Islet precursor cell (in vitro differentiated cells): Measurements from ENCODE around the gene RIT2.

ENCODE experiments used
- DNase-seq: peaks from one replicate; pipeline ENCODE4 v3.0.0-alpha.2; 2018

Gene RIT2

DNA sequence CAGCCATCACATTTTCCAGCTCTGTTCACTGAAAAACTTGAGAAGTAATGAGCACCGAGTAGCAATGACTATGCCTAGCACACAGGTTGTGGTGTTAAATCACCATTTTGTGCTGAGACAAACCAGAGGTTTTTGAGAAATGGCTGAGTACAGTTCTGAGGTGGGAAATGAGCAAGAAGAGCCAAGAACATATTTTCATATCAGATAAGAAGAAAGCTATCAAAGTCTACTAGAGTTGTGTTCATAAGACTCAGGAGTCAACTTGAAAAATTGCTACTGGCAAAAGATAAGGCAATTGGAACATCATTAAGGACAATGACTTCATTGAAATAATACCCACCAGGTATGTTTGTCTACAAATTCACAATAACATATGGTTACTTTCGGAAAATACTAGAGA lies 108.1 kb downstream of the RIT2 start:
- no peak for DNase-seq

DNA sequence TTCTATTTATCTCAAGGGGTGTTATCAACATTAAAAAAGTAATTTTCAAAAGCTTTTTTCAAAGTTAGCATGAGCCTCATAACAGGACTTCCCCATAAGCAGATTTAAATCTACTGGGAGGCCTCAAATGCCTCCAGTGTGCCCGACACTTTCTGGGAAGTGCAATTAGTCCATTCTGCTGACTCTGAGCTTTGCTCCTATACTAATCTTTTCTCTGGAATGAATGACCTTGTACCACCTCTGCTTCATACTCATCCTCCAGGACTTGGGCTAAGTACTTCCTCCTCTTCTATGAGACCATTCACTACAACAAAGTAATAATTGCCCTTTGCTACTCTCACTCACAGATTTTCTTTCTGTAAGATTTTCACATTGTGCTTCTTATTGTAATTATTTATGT lies 111.1 kb downstream of the RIT2 start:
- DNase-seq = no peak

DNA sequence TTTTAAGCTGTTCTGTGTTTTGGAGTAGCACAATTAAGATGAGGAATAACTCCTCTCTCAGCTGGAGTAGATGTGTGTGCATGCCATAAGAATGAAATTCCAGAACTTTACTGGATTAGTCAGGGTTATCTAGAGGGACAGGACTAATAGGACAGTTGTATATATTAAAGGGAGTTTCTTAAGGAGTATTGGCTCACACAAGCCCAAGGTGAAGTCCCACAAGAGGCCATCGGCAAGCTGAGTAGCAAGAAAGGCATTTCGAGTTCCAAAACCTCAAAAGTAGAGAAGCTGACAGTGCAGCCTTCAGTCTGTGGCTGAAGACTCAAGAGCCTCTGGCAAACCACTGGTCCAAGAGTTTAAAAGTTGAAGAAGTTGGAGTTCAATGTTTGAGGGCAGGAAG lies 113.7 kb downstream of the RIT2 start:
- no peak for DNase-seq

DNA sequence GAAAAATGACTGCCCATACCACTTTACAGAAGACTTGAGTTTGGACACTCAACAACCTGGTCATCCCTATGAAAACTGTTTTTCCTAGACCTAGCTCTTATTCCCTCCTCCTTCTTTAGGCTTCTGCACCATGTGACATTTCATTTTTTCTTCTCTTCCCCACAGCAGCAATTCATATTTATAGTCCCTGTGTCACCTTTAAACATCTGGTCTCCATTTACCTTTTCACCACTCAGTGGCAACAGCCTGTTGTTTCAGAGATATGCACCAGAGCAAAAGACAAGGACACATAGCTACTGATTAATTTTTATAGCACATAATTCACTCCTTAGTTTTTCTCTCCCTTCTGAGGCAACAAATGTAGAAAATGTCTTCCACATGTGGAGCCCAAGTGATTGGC lies 118.7 kb downstream of the RIT2 start:
- DNase-seq = no peak

DNA sequence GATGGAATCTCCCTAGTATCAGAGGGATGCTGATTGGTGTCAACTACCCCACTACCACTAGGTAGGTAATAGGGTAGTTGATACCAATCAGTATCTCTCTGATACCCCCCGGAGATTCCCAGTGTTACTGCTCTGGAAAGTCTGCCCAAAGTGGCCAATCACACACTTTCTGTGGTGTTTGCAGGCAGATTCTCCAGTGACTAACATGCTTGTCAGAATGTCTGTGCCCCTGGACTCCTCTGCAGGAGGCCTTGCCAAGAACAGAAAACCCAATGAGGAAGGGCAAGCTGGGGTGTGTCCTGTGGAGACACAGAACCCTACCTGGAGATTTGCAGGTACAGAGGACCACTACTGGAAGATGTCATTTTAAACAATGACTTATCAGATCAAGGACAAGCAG lies 135.1 kb downstream of the RIT2 start:
- no peak for DNase-seq

DNA sequence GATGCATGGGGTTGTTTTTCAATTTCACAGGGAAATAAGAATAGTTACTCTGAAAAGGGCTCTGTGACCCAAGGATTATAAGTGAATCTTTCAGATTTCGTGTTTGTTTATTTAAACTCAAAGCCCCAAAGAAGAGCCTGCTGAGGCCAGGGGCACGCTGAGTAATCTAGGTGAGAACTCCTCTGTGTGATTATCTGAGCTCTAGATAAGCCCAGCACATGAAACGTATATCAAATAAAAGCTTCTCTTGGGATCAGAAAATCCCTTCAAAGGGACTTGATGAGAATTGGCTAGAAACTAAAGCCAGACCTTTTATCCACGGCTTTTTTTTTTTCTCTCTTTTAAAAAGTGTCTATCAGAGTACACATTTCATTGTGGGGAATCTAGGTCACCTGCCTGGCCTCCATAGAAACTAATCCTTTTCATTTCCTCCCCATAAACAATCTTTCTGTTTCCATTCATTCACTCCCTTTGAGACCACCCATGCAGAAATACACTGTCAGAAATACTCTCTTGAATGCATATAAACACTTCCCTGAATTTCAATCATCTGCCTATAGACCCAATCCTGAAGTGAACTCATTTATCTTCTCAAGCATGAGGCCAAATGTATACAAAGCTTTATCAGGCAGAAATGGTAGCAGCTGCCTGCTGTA lies 137.4 kb downstream of the RIT2 start:
- no peak for DNase-seq

DNA sequence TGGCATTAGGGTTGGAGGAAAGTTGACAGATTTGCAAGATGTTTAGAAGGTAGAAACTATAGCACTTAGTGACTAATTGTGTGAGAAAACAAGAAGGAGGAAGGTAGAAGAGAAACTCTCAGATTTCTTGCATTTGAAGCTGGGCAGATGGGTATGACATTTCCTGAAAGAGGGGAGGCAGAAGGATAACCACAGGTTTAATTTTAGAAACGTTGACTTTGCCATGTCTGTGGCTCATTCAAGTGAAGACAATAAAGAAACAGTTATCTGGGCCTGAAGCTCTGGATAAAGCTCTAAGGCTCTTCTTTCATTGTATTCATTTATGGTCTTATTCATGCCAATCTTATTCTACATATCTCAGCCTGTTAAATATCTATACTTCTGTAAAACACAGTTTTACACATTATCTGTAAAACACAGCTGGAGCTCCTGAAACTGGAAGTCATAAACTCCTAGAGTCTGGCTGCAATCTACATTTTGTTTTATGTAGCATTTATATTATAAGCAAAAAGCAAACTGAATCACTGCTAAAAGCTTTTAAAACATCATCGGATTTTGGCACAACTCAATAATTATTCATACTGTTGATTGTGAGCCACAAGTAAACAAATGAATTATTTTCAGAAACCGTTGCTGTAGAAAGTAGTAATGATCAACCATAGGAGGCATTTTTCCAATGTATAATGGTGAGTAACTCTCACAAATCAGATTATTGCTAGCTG lies 138.5 kb downstream of the RIT2 start:
- no peak for DNase-seq

DNA sequence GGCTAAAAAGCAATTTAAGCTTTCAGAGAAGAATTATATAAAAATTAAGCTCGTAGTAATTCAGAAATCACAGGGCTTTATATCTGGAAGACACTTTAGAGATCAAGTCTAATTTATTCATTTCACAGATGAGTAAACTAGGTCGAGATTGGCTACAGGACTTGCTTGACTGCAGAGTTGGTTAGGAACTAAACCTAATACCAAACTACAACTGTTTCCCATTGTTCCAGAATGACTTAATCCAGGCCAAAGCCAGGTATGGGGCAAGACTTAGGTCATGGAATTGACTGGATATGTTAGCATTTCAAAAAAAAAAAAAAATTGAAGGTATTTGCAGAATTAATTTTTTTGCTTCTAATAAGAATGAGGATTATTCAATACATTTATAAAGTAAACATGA lies 146.1 kb downstream of the RIT2 start:
- DNase-seq = no peak

DNA sequence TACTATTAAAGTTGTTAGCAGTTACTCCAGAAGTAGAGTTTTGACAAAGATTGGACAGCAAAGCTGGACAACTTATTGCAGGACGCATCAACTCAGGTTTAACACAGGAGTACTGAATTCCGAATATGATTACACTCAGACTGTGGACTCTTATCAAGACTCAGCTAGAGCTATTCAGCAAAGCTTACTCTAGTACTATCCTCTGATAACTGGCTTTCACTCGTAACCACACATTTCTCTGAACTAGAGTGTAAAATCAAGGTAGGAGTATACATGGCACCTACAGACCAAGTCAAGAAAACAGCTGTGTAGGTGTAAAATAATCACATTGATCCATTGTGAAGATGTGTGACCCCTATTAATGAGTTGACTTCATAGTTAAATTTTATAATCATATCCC lies 154.2 kb downstream of the RIT2 start:
- no peak for DNase-seq

DNA sequence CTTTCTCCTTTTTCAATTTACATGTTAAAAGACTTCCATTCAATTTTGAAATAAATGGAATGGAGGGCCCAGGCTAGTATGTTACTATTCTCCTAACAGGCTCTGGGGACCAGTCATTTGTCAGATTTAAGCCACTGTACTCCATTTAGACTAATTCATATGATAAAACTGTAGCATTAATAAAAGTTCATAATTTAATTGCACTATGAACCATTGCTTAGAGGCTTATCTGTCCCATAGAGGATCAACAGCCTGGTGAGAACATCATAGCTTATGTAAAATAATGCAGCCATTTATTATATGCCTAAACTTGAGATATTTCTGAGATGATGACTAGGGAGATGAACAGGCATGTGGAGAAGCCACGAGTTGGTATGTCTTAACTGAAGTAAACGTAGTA lies 156.0 kb downstream of the RIT2 start:
- no peak for DNase-seq

DNA sequence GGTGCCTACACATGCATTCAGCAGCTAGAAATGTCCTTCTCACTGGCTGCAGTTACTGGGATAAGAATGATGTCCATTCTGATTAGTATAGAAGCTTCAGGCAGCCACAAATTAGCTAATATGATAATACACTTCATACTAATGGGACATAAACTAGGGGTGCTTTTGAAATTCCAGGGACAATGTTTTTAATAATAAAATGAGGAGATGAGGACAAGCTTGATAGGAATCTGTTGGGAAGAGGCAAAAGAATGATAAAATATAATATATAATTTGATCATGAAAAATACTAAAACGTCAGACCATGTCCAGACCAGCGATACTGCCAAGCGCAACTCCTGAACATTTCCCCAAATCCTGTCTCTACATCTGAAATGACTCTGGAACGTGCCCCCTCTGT lies 157.1 kb downstream of the RIT2 start:
- no peak for DNase-seq

DNA sequence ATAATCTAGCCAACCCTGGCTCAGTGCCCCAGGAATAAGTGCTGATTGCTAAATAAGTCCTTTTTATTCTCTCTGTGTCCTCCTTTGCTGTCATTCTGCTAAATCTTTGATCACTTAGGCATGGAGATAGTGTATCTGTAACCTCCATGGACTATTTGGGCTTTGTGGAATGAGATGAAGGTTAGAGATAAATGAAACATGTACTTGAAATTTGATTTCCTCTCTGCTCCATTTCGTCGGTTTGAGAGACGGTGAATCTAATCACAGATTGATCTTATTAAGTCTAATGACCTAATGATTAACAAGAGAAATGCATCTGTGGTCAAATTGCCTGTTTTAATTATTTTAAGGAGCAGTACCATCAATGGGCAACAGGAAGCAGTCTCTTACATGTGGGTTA lies 159.2 kb downstream of the RIT2 start:
- no peak for DNase-seq

DNA sequence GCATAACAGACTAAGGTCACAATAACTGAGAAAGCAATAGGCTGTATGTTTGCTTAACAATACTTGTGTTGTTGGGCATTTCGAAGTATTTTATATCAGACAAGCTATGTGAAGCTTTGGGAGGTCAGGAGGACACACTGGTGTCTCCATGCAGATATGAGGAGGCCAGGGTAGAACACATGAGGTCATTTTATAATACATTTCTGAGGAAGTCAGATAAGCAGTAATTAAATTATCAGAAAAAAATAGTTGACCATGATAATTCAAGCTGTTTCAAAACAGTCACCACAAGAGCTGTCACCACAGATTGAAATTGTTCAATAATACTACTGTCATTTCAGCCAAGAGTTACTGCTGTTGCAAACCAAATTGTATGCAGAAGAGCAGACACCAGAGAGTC lies 160.6 kb downstream of the RIT2 start:
- no peak for DNase-seq

DNA sequence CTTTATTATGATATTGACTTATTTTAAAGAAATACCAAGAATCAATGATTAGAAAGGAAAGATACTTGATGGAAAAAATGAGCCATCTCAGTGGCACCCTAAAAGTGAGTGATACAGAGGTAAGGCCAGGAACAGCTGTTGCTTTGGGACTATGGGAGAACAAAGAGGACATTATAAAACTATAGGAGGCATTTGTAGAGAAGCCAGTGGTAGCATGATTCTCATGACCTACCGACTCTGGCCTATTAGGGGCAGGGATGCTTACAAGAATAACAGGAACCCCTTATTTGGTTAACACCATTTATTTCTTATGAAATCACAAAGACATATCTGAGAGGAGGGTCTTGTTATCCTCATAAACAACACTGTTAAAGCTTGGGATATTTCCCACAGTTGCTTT lies 162.2 kb downstream of the RIT2 start:
- DNase-seq = no peak

DNA sequence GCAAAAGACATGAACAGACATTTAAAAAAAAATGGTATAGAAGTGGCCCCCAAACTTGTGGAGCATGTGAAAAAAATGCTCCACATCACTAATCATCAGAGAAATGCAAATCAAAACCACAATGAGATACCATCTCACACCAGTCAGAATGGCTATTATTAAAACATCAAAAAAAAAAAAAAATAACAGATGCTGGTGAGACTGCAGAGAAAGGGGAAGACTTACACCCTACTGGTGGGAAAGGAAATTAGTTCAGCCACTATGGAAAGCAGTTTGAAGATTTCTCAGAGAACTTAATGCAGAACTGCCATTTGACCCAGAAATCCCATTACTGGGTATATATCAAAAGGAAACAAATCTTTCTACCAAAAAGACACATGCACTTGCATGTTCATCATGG lies 164.8 kb downstream of the RIT2 start:
- DNase-seq = no peak

DNA sequence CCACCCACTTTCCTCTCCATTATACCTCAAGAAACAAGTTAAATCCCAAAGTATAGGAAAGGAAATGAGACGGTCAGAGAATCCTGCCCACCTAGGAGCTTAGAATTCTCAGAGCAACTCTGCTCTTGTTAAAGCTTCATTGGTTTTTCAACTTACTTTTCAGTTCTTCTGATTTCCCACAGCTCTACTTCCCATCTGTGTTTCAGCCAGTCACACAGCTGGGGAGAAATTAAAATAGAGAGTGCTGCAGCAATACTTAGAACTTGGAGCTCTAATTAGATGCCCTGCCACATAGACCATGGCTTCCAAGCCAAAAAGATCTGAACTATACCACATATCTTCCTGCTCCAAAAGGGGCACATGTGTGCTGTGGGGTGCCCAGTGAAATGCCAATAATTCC lies 166.7 kb downstream of the RIT2 start:
- no peak for DNase-seq

DNA sequence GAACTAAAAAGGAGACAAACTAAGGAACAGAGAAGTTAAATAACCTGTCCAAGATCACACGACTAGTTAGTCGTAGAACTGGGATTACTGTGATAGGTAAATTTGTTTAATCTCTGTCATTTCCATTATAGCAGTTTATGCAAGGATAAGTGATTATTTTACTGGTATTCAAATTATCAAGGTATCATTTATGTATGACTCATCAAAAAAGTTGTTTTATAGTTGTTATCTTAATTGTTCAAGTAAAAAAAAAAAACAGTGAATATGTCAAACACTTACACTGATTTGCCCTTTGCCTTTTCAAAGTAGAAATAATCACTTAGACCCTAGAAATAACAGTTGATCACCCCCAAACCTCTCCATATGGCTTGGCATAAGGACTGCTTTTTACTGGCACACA lies 173.6 kb downstream of the RIT2 start:
- no peak for DNase-seq

DNA sequence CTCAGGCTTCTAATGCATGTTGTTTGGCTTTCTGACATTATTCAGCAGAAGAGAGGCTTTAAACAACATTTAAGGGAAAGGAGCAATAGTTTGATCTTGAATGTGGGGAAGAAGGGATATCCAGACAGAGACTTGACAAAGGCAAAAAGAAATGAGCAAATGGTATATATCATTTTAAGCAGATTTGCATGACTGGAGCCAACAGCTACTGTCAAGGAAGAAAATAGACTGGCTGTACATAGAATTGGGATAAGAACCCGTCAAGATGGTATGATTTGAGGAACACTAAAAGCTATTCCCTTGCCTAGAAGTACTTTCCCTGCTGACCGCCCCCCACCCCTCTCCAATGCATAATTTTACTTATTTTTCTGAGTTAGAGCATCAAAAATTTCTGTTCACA lies 174.5 kb downstream of the RIT2 start:
- no peak for DNase-seq

DNA sequence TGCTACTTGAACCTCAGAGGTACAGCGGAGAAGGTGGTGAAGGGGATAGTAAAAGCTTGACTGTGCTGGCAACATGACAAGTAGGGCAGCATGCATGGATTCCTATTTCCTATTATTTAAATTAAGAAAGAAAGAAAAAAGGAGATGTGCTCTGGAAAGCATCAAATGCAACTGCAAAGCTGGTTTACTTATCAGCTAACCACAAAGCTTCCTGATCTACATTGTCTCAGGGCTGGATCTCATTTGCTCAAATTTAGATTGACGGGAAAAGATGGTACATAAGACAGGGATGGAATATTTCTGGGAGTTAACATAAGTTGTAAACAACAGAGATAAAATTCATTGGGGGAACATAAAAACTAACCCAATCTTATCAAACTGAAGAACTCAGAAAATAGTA lies 178.0 kb downstream of the RIT2 start:
- no peak for DNase-seq

DNA sequence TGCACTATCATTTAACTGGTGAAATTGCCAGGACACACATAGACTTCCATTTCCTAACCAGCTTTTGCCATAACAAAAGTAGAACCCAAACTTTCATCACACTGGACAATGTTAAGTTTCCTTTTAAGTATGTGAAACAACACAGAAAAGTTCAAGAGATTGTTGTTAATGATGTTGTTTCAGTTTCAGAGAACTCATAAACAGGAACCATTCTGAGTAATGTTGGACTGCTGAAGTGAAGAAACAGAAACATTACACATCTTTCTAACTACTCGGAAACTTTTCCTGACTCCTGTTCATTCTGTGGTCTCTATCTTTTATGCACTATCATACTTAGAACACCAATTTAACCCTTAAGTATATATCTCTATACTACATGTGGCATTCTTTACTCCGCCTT lies 179.2 kb downstream of the RIT2 start:
- no peak for DNase-seq

DNA sequence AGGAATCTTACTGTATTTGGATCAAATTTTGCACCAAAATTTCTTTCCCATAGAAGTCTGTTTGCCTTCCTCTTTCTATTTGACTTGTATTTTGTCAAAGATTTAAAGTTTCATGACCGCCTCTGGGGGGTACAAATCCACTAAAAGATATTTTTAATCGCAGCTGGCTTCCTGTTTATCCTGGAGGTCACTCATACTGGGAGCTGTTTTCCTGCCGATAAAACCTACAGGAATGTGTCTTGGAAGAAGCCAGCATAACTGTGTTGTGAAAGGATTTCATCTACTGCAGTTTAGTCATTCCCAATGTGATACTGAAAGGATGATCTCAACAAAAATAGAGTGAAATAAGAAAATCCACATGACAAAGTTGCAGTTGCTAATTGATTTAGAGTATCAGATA lies 184.0 kb downstream of the RIT2 start:
- DNase-seq = no peak

DNA sequence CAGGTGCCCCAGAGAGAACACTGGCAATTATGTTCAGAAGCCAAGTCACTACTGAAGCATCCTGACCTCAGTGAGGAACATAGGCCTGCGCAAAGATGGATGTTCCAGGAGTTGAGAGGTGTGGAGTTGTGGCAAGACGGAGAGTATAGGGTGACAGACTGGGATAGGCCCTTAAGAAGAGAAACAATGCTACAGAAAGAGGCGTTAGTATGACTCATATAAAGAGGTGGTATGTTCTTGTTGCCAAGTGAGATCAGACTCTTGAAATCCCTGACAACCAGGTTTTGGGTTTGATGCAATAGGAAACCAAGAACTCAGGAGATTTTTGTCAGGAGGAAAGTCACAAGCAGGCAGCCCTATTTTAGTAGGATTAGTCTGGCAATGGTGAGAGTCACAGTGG lies 185.6 kb downstream of the RIT2 start:
- no peak for DNase-seq

DNA sequence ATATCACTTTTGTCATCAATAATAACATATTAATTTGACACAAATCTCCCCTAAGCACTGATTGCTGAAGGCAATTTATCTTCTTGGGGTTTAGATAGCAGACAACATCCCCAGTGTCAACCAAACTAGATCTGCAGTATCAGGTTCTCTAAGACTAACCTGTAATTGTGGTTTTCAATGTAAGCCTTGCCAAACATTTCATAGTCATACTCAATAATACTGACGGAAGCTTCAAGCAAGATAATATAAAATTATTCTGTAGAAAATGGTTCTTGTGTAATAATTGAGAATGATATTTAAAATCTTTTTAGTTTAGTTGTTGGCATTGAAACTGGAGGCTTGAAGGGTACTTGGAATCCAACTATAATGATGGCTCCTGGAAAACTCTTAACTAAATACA lies 186.3 kb downstream of the RIT2 start:
- no peak for DNase-seq

DNA sequence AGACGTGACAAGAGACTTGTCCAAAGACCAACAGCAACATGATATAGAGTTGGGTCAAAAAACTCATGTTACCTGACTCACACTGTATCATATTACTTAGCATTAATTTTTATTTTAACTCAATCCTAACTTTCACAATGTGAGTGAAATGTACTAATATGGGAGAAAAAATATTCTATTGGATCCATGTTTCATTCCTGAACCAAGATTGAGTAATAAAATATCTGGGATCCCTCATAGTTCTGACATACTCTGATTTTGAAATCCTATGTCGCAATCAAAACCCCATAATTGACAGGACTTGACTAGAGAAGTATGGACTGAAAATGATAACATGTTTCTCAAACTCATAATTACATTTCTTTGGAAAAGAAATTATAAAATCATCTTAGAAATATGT lies 190.4 kb downstream of the RIT2 start:
- DNase-seq = no peak

DNA sequence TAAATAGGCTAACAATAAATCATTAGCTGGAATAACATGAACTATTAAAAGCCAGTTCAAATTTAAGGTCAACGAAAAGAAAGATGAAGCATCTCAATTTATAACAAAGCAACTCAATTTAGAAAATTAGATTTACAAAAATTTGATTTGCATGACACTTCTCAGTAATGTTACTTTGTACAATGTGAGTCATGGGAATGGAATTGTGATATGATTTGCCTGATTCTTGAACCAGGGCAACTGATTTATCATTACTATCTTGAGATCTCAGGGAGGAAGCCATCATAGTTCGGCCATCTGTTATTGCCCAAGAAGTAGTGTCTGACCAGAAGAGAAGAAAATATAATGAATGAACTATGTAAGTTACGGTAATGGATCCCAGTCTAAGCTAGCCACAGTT lies 193.1 kb downstream of the RIT2 start:
- no peak for DNase-seq
